NCI-H1930 (cell line): ENCODE measurements around the gene TPPP2.

Source experiments
- DNase-seq, 2 experiments: peaks; one replicate each; lab custom pipeline; 2025; lab: John Stamatoyannopoulos, UW

TPPP2 gene

GRCh38 chr14:21057803-21058675 is 28.0 kb downstream of the TPPP2 start, which contains the start of gene RNASE8:
RNASE8 (plus strand) TSS chr14:21057822; CDS start chr14:21057893, 71 bp downstream.
- DNase-seq, result no peak

GRCh38 chr14:21058903-21059302 is 28.9 kb downstream of the TPPP2 start:
- no peak for DNase-seq

- no peak for DNase-seq
Observed at GRCh38 chr14:21059842-21060613, 30.0 kb downstream of the TPPP2 start.

- no peak for DNase-seq
Observed at GRCh38 chr14:21060614-21061346, 30.8 kb downstream of the TPPP2 start.

- DNase-seq, result no peak
Observed at GRCh38 chr14:21061347-21061668, 31.3 kb downstream of the TPPP2 start.

GRCh38 chr14:21063479-21063878 is 33.5 kb downstream of the TPPP2 start:
- no peak for DNase-seq

- DNase-seq, result peak in 1 of 2 experiments; percentile 16
Observed at GRCh38 chr14:21066882-21067502, 37.0 kb downstream of the TPPP2 start.

GRCh38 chr14:21068521-21069387 is 38.7 kb downstream of the TPPP2 start:
- peak; percentile 37 to 47 for DNase-seq

GRCh38 chr14:21069388-21070082 is 39.5 kb downstream of the TPPP2 start:
- DNase-seq, result peak in 1 of 2 experiments; percentile 46

- DNase-seq, result peak in 1 of 2 experiments; percentile 46
Observed at GRCh38 chr14:21070083-21070609, 40.1 kb downstream of the TPPP2 start, which contains the start of gene ARHGEF40. ARHGEF40 (plus strand) TSS chr14:21070304; CDS start chr14:21070397, 93 bp downstream.

GRCh38 chr14:21070610-21071224 is 40.7 kb downstream of the TPPP2 start:
- DNase-seq, result no peak

GRCh38 chr14:21071225-21072030 is 41.4 kb downstream of the TPPP2 start:
- DNase-seq, result peak; percentile 26 to 27

GRCh38 chr14:21072031-21072473 is 42.0 kb downstream of the TPPP2 start:
- no peak for DNase-seq

- no peak for DNase-seq
Observed at GRCh38 chr14:21072781-21073339, 42.8 kb downstream of the TPPP2 start.

- no peak for DNase-seq
Observed at GRCh38 chr14:21073921-21074320, 43.9 kb downstream of the TPPP2 start.

- no peak for DNase-seq
Observed at GRCh38 chr14:21074398-21075272, 44.6 kb downstream of the TPPP2 start.
